ENCODE data around the gene NIPSNAP2. TPM values are rescaled to one million over a fixed set of nuclear protein-coding genes. Genes with fewer than 3 reads are reported as not detected.

NIPSNAP2 gene
- total and polyA plus RNA-seq, 2 of the 13 experiments (the other 11 are each of a cell fraction or from before 2014, with no cell fraction given): 40.3 to 61.5 TPM

DNA sequence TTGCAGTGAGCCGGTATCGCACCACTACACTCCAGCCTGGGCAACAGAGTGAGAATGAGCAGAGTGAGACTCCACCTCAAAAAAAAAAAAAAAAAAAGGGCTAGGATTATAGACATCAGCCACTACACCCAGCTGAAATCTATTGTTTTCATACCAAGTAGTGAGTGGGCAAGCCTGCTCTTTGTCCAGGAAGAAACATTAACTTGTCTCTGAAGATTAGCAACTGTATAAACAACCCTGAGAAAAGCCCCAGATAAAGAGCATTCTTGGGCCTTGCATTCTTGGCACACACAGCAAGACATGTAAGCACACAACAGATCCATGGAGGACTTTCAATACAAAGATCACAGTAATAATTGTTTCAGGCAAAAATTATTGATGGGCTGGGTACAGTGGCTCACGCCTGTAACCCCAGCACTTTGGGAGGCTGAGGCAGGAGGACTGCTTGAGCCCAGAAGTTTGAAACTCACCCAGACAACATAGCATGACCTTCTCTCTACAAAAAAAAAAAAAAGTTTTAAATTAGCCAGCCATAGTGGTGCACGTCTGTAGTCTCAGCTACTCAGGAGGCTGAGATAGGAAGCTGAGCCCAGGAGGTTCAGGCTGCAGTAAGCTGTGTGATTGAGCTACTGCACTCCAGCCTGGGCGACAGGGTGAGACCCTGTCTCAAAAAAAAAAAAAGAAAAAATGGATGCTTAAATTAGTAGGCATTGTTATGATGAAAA, 82.5 kb downstream of the NIPSNAP2 start:
- Histone ChIP-seq H3K79me2 (ENCODE audit: insufficient read depth, low read length) (peaks cover 19% of the 10 kb centered on the region), H3K4me1 (ENCODE audit: insufficient read depth, low read length) (peaks cover 56% of the 10 kb centered on the region)
- TF ChIP-seq ZNF879 (CRISPR knock-in tag; IDR thresholded peaks at IDR 0.05): no peak
- peak; percentile 25; the same call in 1 of the 2 replicates for TF ChIP-seq ETV5 (CRISPR knock-in tag; IDR thresholded peaks at IDR 0.05; ENCODE audit: borderline replicate concordance)
- TF ChIP-seq CREM (IDR thresholded peaks at IDR 0.05): peak; percentile 26; the same call in 1 of the 2 replicates
- no peak for TF ChIP-seq CREM (CRISPR knock-in tag; IDR thresholded peaks at IDR 0.05)
- no peak for TF ChIP-seq ZNF580 (CRISPR knock-in tag; IDR thresholded peaks at IDR 0.05; ENCODE audit: borderline replicate concordance, low read depth)
- TF ChIP-seq MED1 (CRISPR knock-in tag; IDR thresholded peaks at IDR 0.05): 0 out of 2 replicates have a peak, but pooled peaks have one; percentile 15
- no peak for TF ChIP-seq CEBPG (CRISPR knock-in tag; IDR thresholded peaks at IDR 0.05)
- no peak for TF ChIP-seq ZNF567 (CRISPR knock-in tag; IDR thresholded peaks at IDR 0.05; ENCODE audit: borderline replicate concordance)
- peak; percentile 50 for TF ChIP-seq HDAC1 (CRISPR knock-in tag; IDR thresholded peaks at IDR 0.05)
- TF ChIP-seq GATAD1 (CRISPR knock-in tag; IDR thresholded peaks at IDR 0.05): no peak
- TF ChIP-seq, protein P1, sequence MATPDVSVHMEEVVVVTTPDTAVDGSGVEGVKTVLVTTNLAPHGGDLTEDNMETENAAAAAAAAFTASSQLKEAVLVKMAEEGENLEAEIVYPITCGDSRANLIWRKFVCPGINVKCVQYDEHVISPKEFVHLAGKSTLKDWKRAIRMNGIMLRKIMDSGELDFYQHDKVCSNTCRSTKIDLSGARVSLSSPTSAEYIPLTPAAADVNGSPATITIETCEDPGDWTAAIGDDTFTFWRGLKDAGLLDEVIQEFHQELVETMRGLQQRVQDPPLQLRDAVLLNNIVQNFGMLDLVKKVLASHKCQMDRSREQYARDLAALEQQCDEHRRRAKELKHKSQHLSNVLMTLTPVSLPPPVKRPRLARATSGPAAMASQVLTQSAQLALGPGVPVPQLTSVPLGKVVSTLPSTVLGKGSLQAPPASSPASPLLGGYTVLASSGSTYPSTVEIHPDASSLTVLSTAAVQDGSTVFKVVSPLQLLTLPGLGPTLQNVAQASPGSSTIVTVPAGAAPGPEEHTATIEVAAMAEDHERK (CRISPR knock-in tag; IDR thresholded peaks at IDR 0.05; ENCODE audit: low read depth): no peak
- TF ChIP-seq STAT5B (CRISPR knock-in tag; IDR thresholded peaks at IDR 0.05): no peak
- TF ChIP-seq ZBTB1 (CRISPR knock-in tag; IDR thresholded peaks at IDR 0.05; ENCODE audit: borderline replicate concordance): no peak
- no peak for TF ChIP-seq MIER3 (CRISPR knock-in tag; IDR thresholded peaks at IDR 0.05; ENCODE audit: borderline replicate concordance)
- 0 out of 2 replicates have a peak, but pooled peaks have one; percentile 16 for TF ChIP-seq NR2F6 (IDR thresholded peaks at IDR 0.05)
- no peak for TF ChIP-seq NR2F6 (CRISPR knock-in tag; IDR thresholded peaks at IDR 0.05)
- TF ChIP-seq, protein P2, sequence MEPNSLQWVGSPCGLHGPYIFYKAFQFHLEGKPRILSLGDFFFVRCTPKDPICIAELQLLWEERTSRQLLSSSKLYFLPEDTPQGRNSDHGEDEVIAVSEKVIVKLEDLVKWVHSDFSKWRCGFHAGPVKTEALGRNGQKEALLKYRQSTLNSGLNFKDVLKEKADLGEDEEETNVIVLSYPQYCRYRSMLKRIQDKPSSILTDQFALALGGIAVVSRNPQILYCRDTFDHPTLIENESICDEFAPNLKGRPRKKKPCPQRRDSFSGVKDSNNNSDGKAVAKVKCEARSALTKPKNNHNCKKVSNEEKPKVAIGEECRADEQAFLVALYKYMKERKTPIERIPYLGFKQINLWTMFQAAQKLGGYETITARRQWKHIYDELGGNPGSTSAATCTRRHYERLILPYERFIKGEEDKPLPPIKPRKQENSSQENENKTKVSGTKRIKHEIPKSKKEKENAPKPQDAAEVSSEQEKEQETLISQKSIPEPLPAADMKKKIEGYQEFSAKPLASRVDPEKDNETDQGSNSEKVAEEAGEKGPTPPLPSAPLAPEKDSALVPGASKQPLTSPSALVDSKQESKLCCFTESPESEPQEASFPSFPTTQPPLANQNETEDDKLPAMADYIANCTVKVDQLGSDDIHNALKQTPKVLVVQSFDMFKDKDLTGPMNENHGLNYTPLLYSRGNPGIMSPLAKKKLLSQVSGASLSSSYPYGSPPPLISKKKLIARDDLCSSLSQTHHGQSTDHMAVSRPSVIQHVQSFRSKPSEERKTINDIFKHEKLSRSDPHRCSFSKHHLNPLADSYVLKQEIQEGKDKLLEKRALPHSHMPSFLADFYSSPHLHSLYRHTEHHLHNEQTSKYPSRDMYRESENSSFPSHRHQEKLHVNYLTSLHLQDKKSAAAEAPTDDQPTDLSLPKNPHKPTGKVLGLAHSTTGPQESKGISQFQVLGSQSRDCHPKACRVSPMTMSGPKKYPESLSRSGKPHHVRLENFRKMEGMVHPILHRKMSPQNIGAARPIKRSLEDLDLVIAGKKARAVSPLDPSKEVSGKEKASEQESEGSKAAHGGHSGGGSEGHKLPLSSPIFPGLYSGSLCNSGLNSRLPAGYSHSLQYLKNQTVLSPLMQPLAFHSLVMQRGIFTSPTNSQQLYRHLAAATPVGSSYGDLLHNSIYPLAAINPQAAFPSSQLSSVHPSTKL (CRISPR knock-in tag; IDR thresholded peaks at IDR 0.05): peak; percentile 59
- TF ChIP-seq, protein P3, sequence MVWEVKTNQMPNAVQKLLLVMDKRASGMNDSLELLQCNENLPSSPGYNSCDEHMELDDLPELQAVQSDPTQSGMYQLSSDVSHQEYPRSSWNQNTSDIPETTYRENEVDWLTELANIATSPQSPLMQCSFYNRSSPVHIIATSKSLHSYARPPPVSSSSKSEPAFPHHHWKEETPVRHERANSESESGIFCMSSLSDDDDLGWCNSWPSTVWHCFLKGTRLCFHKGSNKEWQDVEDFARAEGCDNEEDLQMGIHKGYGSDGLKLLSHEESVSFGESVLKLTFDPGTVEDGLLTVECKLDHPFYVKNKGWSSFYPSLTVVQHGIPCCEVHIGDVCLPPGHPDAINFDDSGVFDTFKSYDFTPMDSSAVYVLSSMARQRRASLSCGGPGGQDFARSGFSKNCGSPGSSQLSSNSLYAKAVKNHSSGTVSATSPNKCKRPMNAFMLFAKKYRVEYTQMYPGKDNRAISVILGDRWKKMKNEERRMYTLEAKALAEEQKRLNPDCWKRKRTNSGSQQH (CRISPR knock-in tag; IDR thresholded peaks at IDR 0.05; ENCODE audit: low read depth): no peak
- TF ChIP-seq SOX5 (CRISPR knock-in tag; IDR thresholded peaks at IDR 0.05; ENCODE audit: borderline replicate concordance): peak; percentile 27; the same call in 1 of the 2 replicates

More for the DNA sequence above, 82.5 kb downstream of the NIPSNAP2 start:
- no peak overlapping the region for H3K9ac ChIP-seq (ENCODE audit: insufficient read depth, low read depth, low read length)
- peaks cover 0 to 2% of the 10 kb centered on the region in 2 experiments; a peak in 3 of 5 replicates for H3K36me3 ChIP-seq (replicated peaks in 1 of 2; ENCODE audit: control insufficient read depth in 1 of 2, insufficient read depth in 2 of 2, low read length in 2 of 2)
- WGBS (ENCODE audit: low lambda C conversion rate): 9% methylated on average over 5 of the region's 5 CpGs
- H3K9me3 ChIP-seq (ENCODE audit: low read length): no peaks in the 10 kb centered on the region
- ATAC-seq (peak; percentile 23; the same call in 2 of the 3 replicates), FAIRE-seq (peak; percentile 23), DNase-seq (ENCODE audit: low spot score) (peak; percentile 35)
- intact Hi-C loops (cut with micrococcal nuclease; ENCODE audit: unreplicated experiment): loop anchor here (1.0 kb wide), 1 partner anchor 13 kb away; no protein-coding TSS in a partner anchor
- H2AFZ ChIP-seq (ENCODE audit: low read length): no peak overlapping the region
- peak overlapping the region; percentile 48 for H3K4me2 ChIP-seq (ENCODE audit: low read depth, low read length)
- H4K20me1 ChIP-seq (ENCODE audit: insufficient read depth, low read length): no peaks in the 10 kb centered on the region
- no TSS peak for BruUV-seq (replicated peaks)
- no peaks in the 10 kb centered on the region for H3K27me3 ChIP-seq (ENCODE audit: control insufficient read depth in 1 of 2, insufficient read depth in 2 of 2, low read length in 2 of 2)
- peak overlapping the region; percentile 71 for H3K27ac ChIP-seq (ENCODE audit: extremely low read length, insufficient read depth, low read length)
- in situ Hi-C loops (cut with HindIII; ENCODE audit: extremely low pct_ligation_motif_present, low pct_unique_long_range_greater_than_20kb): no loop called here
- CTCF ChIA-PET (ENCODE audit: low intra/inter-chr PET ratio, low total read pairs): no interaction called here
- H3K4me3 ChIP-seq (replicated peaks in 1 of 3; ENCODE audit: insufficient read depth in 1 of 3, low read depth in 2 of 3, low read length in 3 of 3): peak overlapping the region in 1 of 3 experiments; percentile 31; a peak in 1 of 6 replicates
- POLR2A ChIA-PET: interaction anchor here (0.7 to 1.8 kb wide), 4 partner anchors 13 to 40 kb away, joined by 4 to 19 read pairs (median 4); partner anchors contain the start of gene SUMF2
